Activated CD8-positive, alpha-beta memory T cell treated with anti-CD3 and anti-CD28 coated beads for 24 hours (primary cell): Measurements from ENCODE around the gene TMEM19.

Experiments
- DNase-seq: peaks from one replicate; pipeline ENCODE4 v3.0.0-alpha.2; 2020

Gene TMEM19

GRCh38 chr12:71721783-71722505, 36.1 kb downstream of the TMEM19 start:
- DNase-seq: no peak

- DNase-seq: no peak
Observed at GRCh38 chr12:71725011-71725410, 39.1 kb downstream of the TMEM19 start.

GRCh38 chr12:71726548-71726947, 40.7 kb downstream of the TMEM19 start:
- DNase-seq: no peak

- no peak for DNase-seq
Observed at GRCh38 chr12:71727958-71728357, 42.1 kb downstream of the TMEM19 start.

- DNase-seq: no peak
Observed at GRCh38 chr12:71730936-71731335, 45.1 kb downstream of the TMEM19 start.

- no peak for DNase-seq
Observed at GRCh38 chr12:71731439-71732356, 45.8 kb downstream of the TMEM19 start.

GRCh38 chr12:71732357-71732712, 46.5 kb downstream of the TMEM19 start:
- no peak for DNase-seq

- DNase-seq: no peak
Observed at GRCh38 chr12:71737197-71737596, 51.3 kb downstream of the TMEM19 start.

GRCh38 chr12:71742998-71743397, 57.1 kb downstream of the TMEM19 start:
- no peak for DNase-seq

GRCh38 chr12:71744522-71745300, 58.8 kb downstream of the TMEM19 start:
- DNase-seq: no peak

GRCh38 chr12:71746974-71747611, 61.2 kb downstream of the TMEM19 start:
- peak; percentile 63 for DNase-seq

- no peak for DNase-seq
Observed at GRCh38 chr12:71748081-71748850, 62.4 kb downstream of the TMEM19 start.

- DNase-seq: no peak
Observed at GRCh38 chr12:71749666-71750065, 63.8 kb downstream of the TMEM19 start.

GRCh38 chr12:71752891-71753290, 67.0 kb downstream of the TMEM19 start:
- DNase-seq: no peak
